DMS 273 (cell line): Measurements from ENCODE around the gene RNF220.

Experiments used
- DNase-seq: peaks from one replicate; lab custom pipeline; 2025; ENCODE audit not compliant: unreplicated experiment; lab: John Stamatoyannopoulos, UW

Gene RNF220

GRCh38 chr1:44631647-44632539 is 226.8 kb downstream of the RNF220 start:
- peak; percentile 92 for DNase-seq

- peak; percentile 51 for DNase-seq
Observed at GRCh38 chr1:44632598-44632997, 227.5 kb downstream of the RNF220 start.

- DNase-seq = no peak
Observed at GRCh38 chr1:44634606-44635189, 229.6 kb downstream of the RNF220 start.

- no peak for DNase-seq
Observed at GRCh38 chr1:44635439-44635838, 230.4 kb downstream of the RNF220 start.

- DNase-seq = no peak
Observed at GRCh38 chr1:44636083-44636687, 231.1 kb downstream of the RNF220 start.

GRCh38 chr1:44636688-44637598 is 231.9 kb downstream of the RNF220 start:
- DNase-seq = peak; percentile 96

GRCh38 chr1:44637702-44638411 is 232.8 kb downstream of the RNF220 start:
- DNase-seq = no peak

GRCh38 chr1:44640200-44640853 is 235.3 kb downstream of the RNF220 start:
- peak; percentile 57 for DNase-seq

GRCh38 chr1:44641126-44642102 is 236.4 kb downstream of the RNF220 start:
- DNase-seq = peak; percentile 26

GRCh38 chr1:44642255-44642654 is 237.2 kb downstream of the RNF220 start:
- DNase-seq = peak; percentile 30

GRCh38 chr1:44642925-44643324 is 237.9 kb downstream of the RNF220 start:
- no peak for DNase-seq

- DNase-seq = peak; percentile 54
Observed at GRCh38 chr1:44643721-44644334, 238.8 kb downstream of the RNF220 start.

- DNase-seq = no peak
Observed at GRCh38 chr1:44644806-44645205, 239.8 kb downstream of the RNF220 start.

- peak; percentile 49 for DNase-seq
Observed at GRCh38 chr1:44645476-44646244, 240.6 kb downstream of the RNF220 start.

- no peak for DNase-seq
Observed at GRCh38 chr1:44646261-44647110, 241.4 kb downstream of the RNF220 start.

- DNase-seq = no peak
Observed at GRCh38 chr1:44647896-44648295, 242.8 kb downstream of the RNF220 start.
